Endothelial cell of umbilical vein (primary cell): ENCODE measurements around the gene ACIN1.

Experiments used
- CTCF ChIP-seq, 2 donors: IDR thresholded peaks; 1 replicate in 1 of 2; 2 replicates in 1 of 2; pipeline ENCODE4 v1.5.1; 2011; ENCODE audit warnings: low read length in 2 of 2, mild to moderate bottlenecking in 2 of 2, moderate library complexity in 2 of 2, control low read depth in 1 of 2, inconsistent platforms in 1 of 2, low read depth in 1 of 2; ENCODE audit not compliant: insufficient read depth in 1 of 2; ENCODE audit errors: extremely low read depth in 1 of 2
- EZH2 ChIP-seq: IDR thresholded peaks from 2 replicates; pipeline ENCODE4 v1.6.1; 2012; ENCODE audit warnings: borderline replicate concordance, low read depth, mild to moderate bottlenecking, moderate library complexity, low read length, inconsistent platforms; ENCODE audit not compliant: severe bottlenecking
- MYC ChIP-seq: IDR thresholded peaks from one replicate; pipeline ENCODE4 v1.6.1; 2011; ENCODE audit warnings: mild to moderate bottlenecking, low read depth, low read length
- POLR2A ChIP-seq: IDR thresholded peaks from 2 replicates; pipeline ENCODE4 v1.6.1; 2012; ENCODE audit warnings: low read depth, mild to moderate bottlenecking, control low read depth, low read length
- POLR2AphosphoS5 ChIP-seq: IDR thresholded peaks from 2 replicates; pipeline ENCODE4 v1.6.1; 2012; ENCODE audit warnings: low read depth, mild to moderate bottlenecking, control low read depth, low read length, moderate library complexity; ENCODE audit not compliant: insufficient read depth
- TF ChIP-seq, protein P1 (sequence below): IDR thresholded peaks from 2 replicates; pipeline ENCODE4 v1.6.1; 2011; ENCODE audit not compliant: insufficient read depth, insufficient read length

GRCh38 chr14:23071921-23072539 lies 22.9 kb downstream of the ACIN1 start:
- TF ChIP-seq CTCF (IDR thresholded peaks at IDR 0.05; ENCODE audit: extremely low read depth in 1 of 2, insufficient read depth in 1 of 2, low read depth in 1 of 2, low read length in 2 of 2) (no peak), EZH2 (no peak), POLR2AphosphoS5 (no peak), POLR2A (no peak), MYC (no peak)
- TF ChIP-seq, protein P1, sequence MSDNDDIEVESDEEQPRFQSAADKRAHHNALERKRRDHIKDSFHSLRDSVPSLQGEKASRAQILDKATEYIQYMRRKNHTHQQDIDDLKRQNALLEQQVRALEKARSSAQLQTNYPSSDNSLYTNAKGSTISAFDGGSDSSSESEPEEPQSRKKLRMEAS: peak; percentile 25
